ENCODE results near the gene PSORS1C2. TPM values are rescaled to one million over a fixed set of nuclear protein-coding genes. Genes with fewer than 3 reads are reported as not detected.

Gene PSORS1C2
- total RNA-seq, 1 experiment from 2014 or later: not detected

- POLR2A ChIA-PET: no interaction called here
- BruUV-seq (replicated peaks): no TSS peak
Measured at GRCh38 chr6:31163922-31164321, 25.1 kb upstream of the PSORS1C2 start.

DNA sequence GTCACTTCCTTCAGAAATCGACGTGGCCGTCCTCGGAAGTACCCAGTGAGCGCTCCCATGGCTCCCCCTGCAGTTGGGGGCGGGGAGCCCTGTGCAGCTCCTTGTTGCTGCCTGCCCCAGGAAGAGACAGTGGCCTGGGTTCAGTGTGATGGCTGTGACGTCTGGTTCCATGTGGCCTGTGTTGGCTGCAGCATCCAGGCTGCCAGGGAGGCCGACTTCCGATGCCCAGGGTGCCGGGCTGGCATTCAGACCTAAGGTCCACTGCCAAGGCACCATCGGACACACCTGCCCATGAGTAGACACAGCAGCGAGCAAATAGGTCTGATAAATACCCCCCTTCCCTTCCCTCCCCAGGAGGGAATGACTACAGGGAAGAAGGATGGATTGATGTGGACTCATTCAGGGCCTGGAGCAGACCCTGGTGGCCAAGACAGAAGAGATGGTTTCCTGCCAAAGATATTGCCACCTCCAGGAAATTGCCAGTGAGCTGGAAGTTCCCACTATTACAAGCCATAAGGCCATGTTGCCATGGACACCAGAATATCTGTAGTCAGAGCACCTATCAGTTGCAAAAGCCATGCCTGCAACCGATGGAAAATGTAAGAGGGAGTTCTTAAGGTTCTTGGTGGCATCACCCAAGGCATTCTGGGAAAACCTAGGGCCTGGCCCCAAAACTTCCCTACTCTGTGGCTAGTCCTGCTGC lies 23.7 kb upstream of the PSORS1C2 start:
- peaks cover 18% of the 10 kb centered on the region for H3K36me3 Mint-ChIP-seq (ENCODE audit: insufficient read depth, unreplicated experiment)
- H3K27ac Mint-ChIP-seq (ENCODE audit: low read depth, unreplicated experiment): peak overlapping the region; percentile 51
- no peak overlapping the region for H3K4me3 Mint-ChIP-seq (ENCODE audit: unreplicated experiment)
- ChIA-PET POLR2A (no interaction called here), CTCF (interaction anchor here (0.5 to 0.7 kb wide), 3 partner anchors 12 to 204 kb away, joined by 3 to 4 read pairs (median 3); no protein-coding TSS in a partner anchor)
- DNase-seq (ENCODE audit: unreplicated experiment): no peak
- intact Hi-C loops (cut with micrococcal nuclease): no loop called here
- no peak for TF ChIP-seq CTCF (IDR thresholded peaks at IDR 0.05; ENCODE audit: unreplicated experiment)
- H3K4me1 Mint-ChIP-seq (ENCODE audit: insufficient read depth, unreplicated experiment): peaks cover 20% of the 10 kb centered on the region
- H3K27me3 Mint-ChIP-seq (ENCODE audit: insufficient read depth, unreplicated experiment): no peaks in the 10 kb centered on the region
- no peaks in the 10 kb centered on the region for H3K9me3 Mint-ChIP-seq (ENCODE audit: unreplicated experiment)
- no TSS peak for BruUV-seq (replicated peaks)

More at GRCh38 chr6:31163922-31164321, 25.1 kb upstream of the PSORS1C2 start:
- peaks cover 12% of the 10 kb centered on the region for H3K36me3 Mint-ChIP-seq (ENCODE audit: insufficient read depth, unreplicated experiment)
- H3K4me1 Mint-ChIP-seq (ENCODE audit: insufficient read depth, unreplicated experiment): peaks cover 11% of the 10 kb centered on the region
- no peak overlapping the region for H3K27ac Mint-ChIP-seq (ENCODE audit: low read depth, unreplicated experiment)
- H3K9me3 Mint-ChIP-seq (ENCODE audit: unreplicated experiment): no peaks in the 10 kb centered on the region
- H3K4me3 Mint-ChIP-seq (ENCODE audit: unreplicated experiment): no peak overlapping the region
- DNase-seq (ENCODE audit: unreplicated experiment): peak; percentile 71
- CTCF ChIA-PET: interaction anchor here (1.9 kb wide), 1 partner anchor 20 kb away, joined by 7 read pairs; no protein-coding TSS in a partner anchor
- TF ChIP-seq CTCF (IDR thresholded peaks at IDR 0.05; ENCODE audit: unreplicated experiment): no peak
- intact Hi-C loops (cut with micrococcal nuclease): no loop called here
- no peaks in the 10 kb centered on the region for H3K27me3 Mint-ChIP-seq (ENCODE audit: insufficient read depth, unreplicated experiment)

DNA sequence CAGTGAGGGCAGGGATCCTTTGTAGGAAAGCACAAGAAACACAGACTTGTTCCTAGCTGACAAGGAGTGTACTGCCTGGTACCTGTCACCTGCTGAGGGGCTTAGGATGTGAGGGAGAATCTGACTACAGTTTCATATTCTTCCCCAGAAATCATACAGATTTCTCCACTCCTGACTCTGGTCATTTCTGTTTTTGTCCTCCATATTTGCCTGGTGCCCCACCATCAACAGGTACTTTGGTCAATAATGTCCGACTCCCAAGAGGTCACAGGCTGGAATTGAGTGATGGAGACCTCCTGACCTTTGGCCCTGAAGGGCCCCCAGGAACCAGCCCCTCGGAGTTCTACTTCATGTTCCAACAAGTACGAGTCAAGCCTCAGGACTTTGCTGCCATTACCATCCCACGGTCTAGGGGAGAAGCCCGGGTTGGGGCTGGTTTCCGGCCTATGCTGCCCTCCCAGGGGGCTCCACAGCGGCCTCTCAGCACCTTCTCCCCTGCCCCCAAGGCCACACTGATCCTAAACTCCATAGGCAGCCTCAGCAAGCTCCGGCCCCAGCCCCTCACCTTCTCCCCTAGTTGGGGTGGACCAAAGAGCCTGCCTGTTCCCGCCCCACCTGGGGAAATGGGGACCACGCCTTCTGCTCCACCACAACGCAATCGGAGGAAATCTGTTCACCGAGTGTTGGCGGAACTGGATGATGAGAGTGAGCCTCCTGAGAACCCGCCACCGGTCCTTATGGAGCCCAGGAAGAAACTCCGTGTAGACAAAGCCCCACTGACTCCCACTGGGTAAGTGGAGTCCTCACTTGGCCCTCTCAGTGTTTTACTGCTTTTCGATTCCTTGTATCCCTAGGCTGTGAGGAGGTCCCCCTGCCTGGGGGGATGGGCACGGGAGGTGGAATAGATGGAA lies 22.6 kb upstream of the PSORS1C2 start:
- H3K9me3 Mint-ChIP-seq (ENCODE audit: unreplicated experiment): no peaks in the 10 kb centered on the region
- no peak overlapping the region for H3K4me3 Mint-ChIP-seq (ENCODE audit: unreplicated experiment)
- CTCF ChIA-PET: interaction anchor here (0.6 to 1.0 kb wide), 4 partner anchors 14 to 1084 kb away, joined by 3 to 7 read pairs (median 4); no protein-coding TSS in a partner anchor
- peak overlapping the region; percentile 16 for H3K27ac Mint-ChIP-seq (ENCODE audit: low read depth, unreplicated experiment)
- POLR2A ChIA-PET: interaction anchor here (0.6 to 1.4 kb wide), 3 partner anchors 22 to 395 kb away, joined by 3 read pairs; no protein-coding TSS in a partner anchor
- no peak for DNase-seq (ENCODE audit: unreplicated experiment)
- intact Hi-C loops (cut with micrococcal nuclease): no loop called here
- H3K27me3 Mint-ChIP-seq (ENCODE audit: insufficient read depth, unreplicated experiment): no peaks in the 10 kb centered on the region
- no peak for TF ChIP-seq CTCF (IDR thresholded peaks at IDR 0.05; ENCODE audit: unreplicated experiment)
- peaks cover 20% of the 10 kb centered on the region for H3K36me3 Mint-ChIP-seq (ENCODE audit: insufficient read depth, unreplicated experiment)
- H3K4me1 Mint-ChIP-seq (ENCODE audit: insufficient read depth, unreplicated experiment): peaks cover 22% of the 10 kb centered on the region
- no TSS peak for BruUV-seq (replicated peaks)

Measured in MCF 10A (cell line).